A549 (cell line): Measurements from ENCODE around the gene CTDP1. TPM values are rescaled to one million over a fixed set of nuclear protein-coding genes. Genes with fewer than 3 reads are reported as not detected.

ENCODE experiments used
- ATAC-seq, 2 experiments: fragments of 200-7000 bp in 1 of 2; fragments of >200 bp in 1 of 2; cut with Nextera tagmentation in 1 of 2; cut with Tn5 transposase in 1 of 2; 3 replicates each; pipeline versions ENCODE4 v1.8.0 to v1.9.1; 2018 to 2020; ENCODE audit warnings: mild to moderate bottlenecking in 1 of 2, moderate library complexity in 1 of 2
- CTCF ChIA-PET: fragments of 300-600 bp; sonication (Branson Sonifier 250); formaldehyde crosslinking; extraction: SDS; loops from one replicate; lab custom pipeline; 2021; ENCODE audit warnings: antibody characterized with exemption, inconsistent platforms; lab: Yijun Ruan, JAX
- POLR2A ChIA-PET: fragments of 350-600 bp; formaldehyde crosslinking; extraction: SDS; loops from one replicate; lab custom pipeline; 2021; ENCODE audit warnings: antibody characterized with exemption, inconsistent platforms; lab: Yijun Ruan, JAX
- DNase-seq, 2 experiments: peaks; one replicate each; pipeline versions ENCODE4 v3.0.0 to v3.0.0-alpha.2; 2011 to 2016; ENCODE audit warnings: low read depth in 1 of 2, low spot score in 1 of 2
- FAIRE-seq: peaks from 2 replicates; lab custom pipeline; 2011; peaks lifted over from hg19 to GRCh38; lab: Jason Lieb, UNC
- H3K27ac ChIP-seq, 2 experiments: fragments of >200 bp; sonication (Bioruptor Twin); formaldehyde crosslinking; 3 replicates each; pipeline ENCODE4 v1.5.1; 2016 to 2017
- H3K4me1 ChIP-seq: fragments of >200 bp; sonication (Bioruptor Twin); formaldehyde crosslinking; 3 replicates; pipeline ENCODE4 v1.6.1; 2016
- H3K4me2 ChIP-seq: fragments of >200 bp; sonication (Bioruptor Twin); formaldehyde crosslinking; 3 replicates; pipeline ENCODE4 v1.6.1; 2016
- H3K4me3 ChIP-seq: fragments of >200 bp; sonication (Bioruptor Twin); formaldehyde crosslinking; 3 replicates; pipeline ENCODE4 v1.5.1; 2016
- H3K9me3 ChIP-seq: fragments of >200 bp; sonication (Bioruptor Twin); formaldehyde crosslinking; 3 replicates; pipeline ENCODE4 v1.6.1; 2016
- EHF ChIP-seq: fragments of 250-450 bp; sonication (Bioruptor Pico); IDR thresholded peaks from 2 replicates; pipeline ENCODE4 v1.5.0; 2020; ENCODE audit warnings: mild to moderate bottlenecking
- ELK1 ChIP-seq: fragments of 150-350 bp; IDR thresholded peaks from 2 replicates; pipeline ENCODE4 v1.6.1; 2014; ENCODE audit warnings: low read depth, mild to moderate bottlenecking, low read length
- FOSB ChIP-seq: fragments of 250-450 bp; sonication (Bioruptor Pico); IDR thresholded peaks from 2 replicates; pipeline ENCODE4 v1.5.0; 2020; ENCODE audit warnings: mild to moderate bottlenecking, moderate library complexity
- FOSL2 ChIP-seq, 2 experiments: fragments of 450-650 bp in 1 of 2; fragments of >200 bp in 1 of 2; sonication (Bioruptor Twin) in 1 of 2; formaldehyde crosslinking; IDR thresholded peaks; 2 replicates each; pipeline versions ENCODE4 v1.5.0 to v1.6.1; 2016 to 2020; ENCODE audit warnings: mild to moderate bottlenecking in 1 of 2, moderate library complexity in 1 of 2
- FOXS1 ChIP-seq: fragments of 250-450 bp; sonication (Bioruptor Pico); IDR thresholded peaks from 2 replicates; pipeline ENCODE4 v1.5.0; 2020; ENCODE audit warnings: mild to moderate bottlenecking, moderate library complexity
- HOXB5 ChIP-seq: fragments of 250-450 bp; sonication (Bioruptor Pico); IDR thresholded peaks from 2 replicates; pipeline ENCODE4 v1.5.0; 2020; ENCODE audit warnings: mild to moderate bottlenecking, moderate library complexity
- JUN ChIP-seq, 2 experiments: fragments of >200 bp; sonication (Bioruptor Twin); formaldehyde crosslinking; IDR thresholded peaks; 2 replicates in 1 of 2; 3 replicates in 1 of 2; pipeline ENCODE4 v1.6.1; 2016 to 2017
- KDM1A ChIP-seq: fragments of 200-600 bp; sonication (generic); IDR thresholded peaks from 2 replicates; pipeline ENCODE4 v1.6.1; 2016; ENCODE audit warnings: low read depth, mild to moderate bottlenecking
- MAFK ChIP-seq: fragments of 450-650 bp; IDR thresholded peaks from 2 replicates; pipeline ENCODE4 v1.6.1; 2014; ENCODE audit not compliant: partially characterized antibody
- PBX3 ChIP-seq: IDR thresholded peaks from 2 replicates; pipeline ENCODE4 v1.6.1; 2012
- PHF8 ChIP-seq: fragments of 200-600 bp; sonication (generic); IDR thresholded peaks from 2 replicates; pipeline ENCODE4 v1.6.1; 2016; ENCODE audit warnings: low read depth, mild to moderate bottlenecking, antibody characterized with exemption, moderate library complexity, borderline replicate concordance
- POLR2A ChIP-seq: IDR thresholded peaks from 2 replicates; pipeline ENCODE4 v1.6.1; 2012; ENCODE audit warnings: mild to moderate bottlenecking, low read length
- TP53 ChIP-seq: fragments of 250-450 bp; sonication (Bioruptor Pico); IDR thresholded peaks from 2 replicates; pipeline ENCODE4 v1.5.0; 2021; ENCODE audit warnings: mild to moderate bottlenecking, moderate library complexity
- USF2 ChIP-seq: fragments of 450-650 bp; IDR thresholded peaks from 2 replicates; pipeline ENCODE4 v1.6.1; 2014; ENCODE audit warnings: antibody characterized with exemption
- WGBS: methylation state at CpG from one replicate; pipeline ENCODE4 v1.1.6; 2017; ENCODE audit errors: missing lambda C conversion rate; 5-methylcytosine and 5-hydroxymethylcytosine counted together
- polyA minus RNA-seq: library from RNA; depleted of rRNA, polyadenylated mRNA; stranded (reverse); fragments of >200 nt; gene quantifications from 2 replicates; pipeline ENCODE4 v1.2.3, GENCODE V29; 2011; rRNA and poly(A)+ RNA removed
- polyA plus RNA-seq, 4 experiments: library from polyadenylated mRNA; depleted of rRNA in 3 of 4; stranded (reverse); fragments of >200 nt; fragmentation: RNase III in 1 of 4; extraction: RNeasy Plus Mini Kit Qiagen cat#74134 plus additional on column Dnase treatment in 1 of 4; gene quantifications; 2 replicates in 3 of 4; 3 replicates in 1 of 4; pipeline ENCODE4 v1.2.3, GENCODE V29; 2011 to 2017
- TF ChIP-seq, protein P1 (sequence below): IDR thresholded peaks from 2 replicates; pipeline ENCODE4 v1.6.1; 2012; ENCODE audit warnings: low read depth, borderline replicate concordance

Gene CTDP1, protein sequence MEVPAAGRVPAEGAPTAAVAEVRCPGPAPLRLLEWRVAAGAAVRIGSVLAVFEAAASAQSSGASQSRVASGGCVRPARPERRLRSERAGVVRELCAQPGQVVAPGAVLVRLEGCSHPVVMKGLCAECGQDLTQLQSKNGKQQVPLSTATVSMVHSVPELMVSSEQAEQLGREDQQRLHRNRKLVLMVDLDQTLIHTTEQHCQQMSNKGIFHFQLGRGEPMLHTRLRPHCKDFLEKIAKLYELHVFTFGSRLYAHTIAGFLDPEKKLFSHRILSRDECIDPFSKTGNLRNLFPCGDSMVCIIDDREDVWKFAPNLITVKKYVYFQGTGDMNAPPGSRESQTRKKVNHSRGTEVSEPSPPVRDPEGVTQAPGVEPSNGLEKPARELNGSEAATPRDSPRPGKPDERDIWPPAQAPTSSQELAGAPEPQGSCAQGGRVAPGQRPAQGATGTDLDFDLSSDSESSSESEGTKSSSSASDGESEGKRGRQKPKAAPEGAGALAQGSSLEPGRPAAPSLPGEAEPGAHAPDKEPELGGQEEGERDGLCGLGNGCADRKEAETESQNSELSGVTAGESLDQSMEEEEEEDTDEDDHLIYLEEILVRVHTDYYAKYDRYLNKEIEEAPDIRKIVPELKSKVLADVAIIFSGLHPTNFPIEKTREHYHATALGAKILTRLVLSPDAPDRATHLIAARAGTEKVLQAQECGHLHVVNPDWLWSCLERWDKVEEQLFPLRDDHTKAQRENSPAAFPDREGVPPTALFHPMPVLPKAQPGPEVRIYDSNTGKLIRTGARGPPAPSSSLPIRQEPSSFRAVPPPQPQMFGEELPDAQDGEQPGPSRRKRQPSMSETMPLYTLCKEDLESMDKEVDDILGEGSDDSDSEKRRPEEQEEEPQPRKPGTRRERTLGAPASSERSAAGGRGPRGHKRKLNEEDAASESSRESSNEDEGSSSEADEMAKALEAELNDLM
- 6.0 and 6.8 TPM in 2 replicates for polyA plus RNA-seq (2011; rRNA removed)
- polyA plus RNA-seq (2012; cell fraction: cytosol; rRNA removed) = 10.6 and 12.5 TPM in 2 replicates
- polyA plus RNA-seq (2012; cell fraction: nucleus; rRNA removed) = 22.5 and 24.9 TPM in 2 replicates
- 11.5 to 12.5 TPM (median 12.1 TPM) in 3 replicates for polyA plus RNA-seq (2017; fragmentation: RNase III; extraction: RNeasy Plus Mini Kit Qiagen cat#74134 plus additional on column Dnase treatment)
- 7.5 and 11.0 TPM in 2 replicates for polyA minus RNA-seq

GRCh38 chr18:79679552-79680099, at the start of gene CTDP1:
TSS of gene CTDP1 (plus strand) at chr18:79679803. CDS start at chr18:79679948, 145 bp downstream.
- Histone ChIP-seq H3K9me3 (no peaks in the 10 kb centered on the region), H3K27ac (peak within 1 kb of the TSS; percentile 97 to 100), H3K4me1 (peaks cover 12% of the 10 kb centered on the region; the same call in 1 of the 3 replicates), H3K4me3 (peak within 1 kb of the TSS; percentile 100), H3K4me2 (peak within 1 kb of the TSS; percentile 97)
- DNase-seq = peak; percentile 74 to 94
- WGBS = 8% methylated on average over 7 of the region's 88 CpGs
- FAIRE-seq = no peak
- CTCF ChIA-PET = interaction anchor here (1.1 kb wide), 1 partner anchor 10 kb away, joined by 3 read pairs; no protein-coding TSS in a partner anchor
- POLR2A ChIA-PET = interaction anchor here (1.0 kb wide), 1 partner anchor 178 kb away, joined by 3 read pairs; no protein-coding TSS in a partner anchor
- TF ChIP-seq MAFK (no peak), JUN (IDR thresholded peaks at IDR 0.05) (peak in 1 of 2 experiments; percentile 72; a peak in 3 of 5 replicates), POLR2A (peak; percentile 31; the same call in 1 of the 2 replicates), PHF8 (peak; percentile 42; the same call in 1 of the 2 replicates), ELK1 (no peak), USF2 (no peak), EHF (CRISPR knock-in tag) (no peak), FOSL2 (IDR thresholded peaks at IDR 0.05) (no peak), FOSL2 (CRISPR knock-in tag; IDR thresholded peaks at IDR 0.05) (no peak), TP53 (CRISPR knock-in tag) (no peak), HOXB5 (CRISPR knock-in tag) (no peak)
- TF ChIP-seq, protein P1, sequence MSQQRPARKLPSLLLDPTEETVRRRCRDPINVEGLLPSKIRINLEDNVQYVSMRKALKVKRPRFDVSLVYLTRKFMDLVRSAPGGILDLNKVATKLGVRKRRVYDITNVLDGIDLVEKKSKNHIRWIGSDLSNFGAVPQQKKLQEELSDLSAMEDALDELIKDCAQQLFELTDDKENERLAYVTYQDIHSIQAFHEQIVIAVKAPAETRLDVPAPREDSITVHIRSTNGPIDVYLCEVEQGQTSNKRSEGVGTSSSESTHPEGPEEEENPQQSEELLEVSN = no peak
- ATAC-seq = peak; percentile 82 to 84

DNA sequence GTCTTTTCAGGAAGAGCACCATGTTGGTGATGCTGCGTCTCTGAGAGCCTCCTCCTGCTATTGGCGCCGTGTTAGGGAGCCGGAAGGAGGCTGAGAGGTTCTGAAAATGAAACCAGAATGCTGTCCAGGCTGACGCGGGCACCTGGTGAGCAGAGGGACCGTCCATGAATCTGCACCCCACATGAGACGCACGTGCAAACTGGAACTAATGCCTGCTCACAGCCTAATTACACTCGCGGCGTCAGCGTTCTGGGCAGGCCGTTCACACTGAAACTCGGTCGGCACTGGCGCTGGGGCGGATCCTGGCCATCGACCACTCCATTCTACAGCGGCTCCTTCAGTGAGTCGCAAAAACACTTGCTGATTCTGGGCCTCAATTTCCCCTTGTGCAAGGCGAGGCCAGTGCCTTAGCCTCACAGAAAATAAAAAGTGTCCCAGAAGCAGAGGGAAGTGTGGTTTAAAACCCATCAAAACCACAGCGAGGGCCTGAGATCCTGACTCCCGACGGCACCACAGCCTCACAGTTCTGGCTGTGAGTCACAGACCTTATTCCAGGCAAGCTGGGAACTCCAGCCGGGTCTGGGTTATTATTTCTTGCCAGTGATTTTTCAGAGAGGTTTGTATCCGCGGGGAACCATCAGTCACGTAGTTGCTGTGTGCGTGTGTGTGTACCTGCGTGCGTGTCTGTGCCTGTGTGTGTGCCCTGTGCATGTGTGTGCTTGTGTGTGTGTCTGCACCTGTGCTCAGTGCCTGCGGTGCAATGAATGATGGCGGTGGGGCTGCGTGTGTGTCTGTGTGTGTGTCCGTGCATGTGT, 49.1 kb upstream of the CTDP1 start:
- TF ChIP-seq PBX3 = no peak
- no peak for TF ChIP-seq HOXB5 (CRISPR knock-in tag)
- no peak for TF ChIP-seq FOSB (CRISPR knock-in tag)
- no peak for TF ChIP-seq KDM1A
- no peak for TF ChIP-seq FOXS1 (CRISPR knock-in tag)
- 67% methylated on average over 34 of the region's 36 CpGs for WGBS
- no peak overlapping the region for H3K27ac ChIP-seq
- ChIA-PET CTCF (no interaction called here), POLR2A (no interaction called here)
- no peak overlapping the region for H3K4me3 ChIP-seq
- ATAC-seq (no peak), FAIRE-seq (no peak), DNase-seq (no peak)
- H3K4me1 ChIP-seq = no peaks in the 10 kb centered on the region
- no peak overlapping the region for H3K4me2 ChIP-seq
- H3K9me3 ChIP-seq = no peaks in the 10 kb centered on the region
